Dermis blood vessel endothelial cell (primary cell): ENCODE data around the gene TMEM134. TPM values are rescaled to one million over a fixed set of nuclear protein-coding genes. Genes with fewer than 3 reads are reported as not detected.
A peak's percentile ranks its signal among the peaks of the same experiment; 100 is the strongest.

ENCODE experiments used
- DNase-seq: peaks from one replicate; pipeline ENCODE4 v3.0.0; 2010
- total RNA-seq: library from RNA; depleted of rRNA; stranded (reverse); fragments of >200 nt; gene quantifications from 2 replicates; pipeline ENCODE4 v1.2.3, GENCODE V29; 2014

Gene TMEM134
- total RNA-seq, 1 donor from 2014 or later = 30.6 TPM

- peak; percentile 93 for DNase-seq
Measured at GRCh38 chr11:67420646-67421429, 48.2 kb downstream of the TMEM134 start.

- no peak for DNase-seq
Measured at GRCh38 chr11:67420147-67420645, 48.9 kb downstream of the TMEM134 start.

- DNase-seq = no peak
Measured at GRCh38 chr11:67419325-67420049, 49.6 kb downstream of the TMEM134 start.

GRCh38 chr11:67418476-67419281 lies 50.4 kb downstream of the TMEM134 start:
- DNase-seq = no peak

- DNase-seq = no peak
Measured at GRCh38 chr11:67417425-67417824, 51.6 kb downstream of the TMEM134 start.

GRCh38 chr11:67416416-67417335 lies 52.4 kb downstream of the TMEM134 start:
- DNase-seq = peak; percentile 36

GRCh38 chr11:67415501-67416304 lies 53.3 kb downstream of the TMEM134 start, which contains the start of gene CARNS1:
Gene CARNS1 (plus strand): TSS chr11:67415678. CDS start chr11:67416200, 522 bp downstream.
- DNase-seq = no peak

GRCh38 chr11:67413266-67413849 lies 55.7 kb downstream of the TMEM134 start:
- no peak for DNase-seq

- DNase-seq = no peak
Measured at GRCh38 chr11:67412495-67413179, 56.4 kb downstream of the TMEM134 start.

- no peak for DNase-seq
Measured at GRCh38 chr11:67411785-67412152, 57.3 kb downstream of the TMEM134 start.

Other genes starting within 250 kb of the TMEM134 start
- gene GRK2, start 202.8 kb downstream of the TMEM134 start, total RNA-seq = 40.0 and 56.8 TPM in 2 replicates
- 29.1 and 32.3 TPM in 2 replicates for gene ANKRD13D, start 179.9 kb downstream of the TMEM134 start, total RNA-seq
- 15.6 and 19.7 TPM in 2 replicates for gene SSH3, start 165.7 kb downstream of the TMEM134 start, total RNA-seq
- gene POLD4, start 115.7 kb downstream of the TMEM134 start, total RNA-seq = 41.8 and 54.1 TPM in 2 replicates
- gene CLCF1, start 95.7 kb downstream of the TMEM134 start, total RNA-seq = 2.0 and 3.0 TPM in 2 replicates
- 5.2 and 5.6 TPM in 2 replicates for gene RAD9A, start 77.3 kb downstream of the TMEM134 start, total RNA-seq
- gene PPP1CA, start 67.4 kb downstream of the TMEM134 start, total RNA-seq = 297 and 318 TPM in 2 replicates
- 0.34 and 0.42 TPM in 2 replicates for gene TBC1D10C, start 65.2 kb downstream of the TMEM134 start, total RNA-seq
- 0.17 and 0.23 TPM in 2 replicates for gene CARNS1, start 53.6 kb downstream of the TMEM134 start, total RNA-seq
- 34.9 and 44.9 TPM in 2 replicates for gene RPS6KB2, start 40.8 kb downstream of the TMEM134 start, total RNA-seq
- 1.0 and 2.2 TPM in 2 replicates for gene PTPRCAP, start 31.6 kb downstream of the TMEM134 start, total RNA-seq
- 213 and 279 TPM in 2 replicates for gene CORO1B, start 25.8 kb downstream of the TMEM134 start, total RNA-seq
- under 0.01 TPM in 1 of 2 replicates, not detected in the other for gene GPR152, start 16.5 kb downstream of the TMEM134 start, total RNA-seq
- gene CABP4, start 13.9 kb downstream of the TMEM134 start, total RNA-seq = 1.0 and 4.9 TPM in 2 replicates
- 81.0 and 124 TPM in 2 replicates for gene AIP, start 13.8 kb upstream of the TMEM134 start, total RNA-seq
- 4.8 and 10.7 TPM in 2 replicates for gene PITPNM1, start 36.1 kb upstream of the TMEM134 start, total RNA-seq
- gene CDK2AP2, start 38.9 kb upstream of the TMEM134 start, total RNA-seq = 25.2 and 42.2 TPM in 2 replicates
- not detected in 2 replicates for gene CABP2, start 54.2 kb upstream of the TMEM134 start, total RNA-seq
- gene GSTP1, start 114.6 kb upstream of the TMEM134 start, total RNA-seq = 833 and 1,138 TPM in 2 replicates
- 166 and 175 TPM in 2 replicates for gene NDUFV1, start 137.7 kb upstream of the TMEM134 start, total RNA-seq
- gene NUDT8, start 160.7 kb upstream of the TMEM134 start, total RNA-seq = 10.7 and 13.0 TPM in 2 replicates
- gene TBX10, start 170.5 kb upstream of the TMEM134 start, total RNA-seq = not detected in 2 replicates
- gene ACY3, start 181.5 kb upstream of the TMEM134 start, total RNA-seq = not detected in 2 replicates
- not detected in 2 replicates for gene ALDH3B2, start 205.4 kb upstream of the TMEM134 start, total RNA-seq